ENCODE results near the gene ANKFN1.

ANKFN1 gene

DNA sequence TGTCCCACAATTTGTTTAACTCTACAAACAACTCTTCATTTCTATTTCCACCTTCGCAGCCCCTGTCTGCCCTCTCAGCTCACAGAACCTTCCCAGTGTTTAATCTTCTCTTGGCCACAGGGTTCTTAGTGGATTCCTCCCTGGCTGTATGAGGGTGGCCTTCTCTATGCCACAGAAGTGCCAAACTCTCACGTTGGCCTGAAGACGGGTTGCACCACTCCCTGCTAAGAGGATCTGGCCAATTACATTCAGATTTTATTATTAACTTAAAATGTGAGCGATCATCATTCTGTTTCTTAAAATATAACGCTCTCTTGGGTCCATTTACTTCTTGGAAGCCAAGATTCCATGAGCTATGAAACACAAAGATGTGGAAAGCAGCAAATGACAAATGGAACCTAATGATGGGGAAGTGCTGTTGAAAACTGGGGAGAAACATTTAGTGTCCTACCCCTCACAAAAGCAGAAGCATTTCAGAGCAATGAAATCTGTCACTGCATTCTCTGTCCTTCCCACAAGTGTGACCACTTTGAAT, 348.9 kb downstream of the ANKFN1 start:
- Histone ChIP-seq H3K79me2 (ENCODE audit: insufficient read depth, low read length) (no peaks in the 10 kb centered on the region), H4K20me1 (ENCODE audit: low read depth, low read length) (no peaks in the 10 kb centered on the region), H3K9ac (ENCODE audit: low read length) (no peak overlapping the region), H3F3A (ENCODE audit: insufficient read depth) (no peaks in the 10 kb centered on the region), H2AFZ (ENCODE audit: low read depth, low read length, severe bottlenecking) (no peak overlapping the region), H3K4me2 (ENCODE audit: low read depth, low read length, poor library complexity, severe bottlenecking) (no peak overlapping the region), H3K27me3 (ENCODE audit: low read length) (no peaks in the 10 kb centered on the region), H3K27ac (ENCODE audit: low read depth, low read length) (no peak overlapping the region), H3K9me2 (replicated peaks; ENCODE audit: insufficient read depth, low read length) (no peaks in the 10 kb centered on the region), H3K9me3 (ENCODE audit: insufficient read depth, low read length) (no peaks in the 10 kb centered on the region), H3K36me3 (ENCODE audit: low read length) (no peaks in the 10 kb centered on the region), H3K4me3 (ENCODE audit: insufficient read depth, low read length, poor library complexity, severe bottlenecking) (no peak overlapping the region)
- TF ChIP-seq EZH2phosphoT487 (conservative IDR thresholded peaks at IDR 0.05; ENCODE audit: low read length): no peak
- TF ChIP-seq, protein P1, sequence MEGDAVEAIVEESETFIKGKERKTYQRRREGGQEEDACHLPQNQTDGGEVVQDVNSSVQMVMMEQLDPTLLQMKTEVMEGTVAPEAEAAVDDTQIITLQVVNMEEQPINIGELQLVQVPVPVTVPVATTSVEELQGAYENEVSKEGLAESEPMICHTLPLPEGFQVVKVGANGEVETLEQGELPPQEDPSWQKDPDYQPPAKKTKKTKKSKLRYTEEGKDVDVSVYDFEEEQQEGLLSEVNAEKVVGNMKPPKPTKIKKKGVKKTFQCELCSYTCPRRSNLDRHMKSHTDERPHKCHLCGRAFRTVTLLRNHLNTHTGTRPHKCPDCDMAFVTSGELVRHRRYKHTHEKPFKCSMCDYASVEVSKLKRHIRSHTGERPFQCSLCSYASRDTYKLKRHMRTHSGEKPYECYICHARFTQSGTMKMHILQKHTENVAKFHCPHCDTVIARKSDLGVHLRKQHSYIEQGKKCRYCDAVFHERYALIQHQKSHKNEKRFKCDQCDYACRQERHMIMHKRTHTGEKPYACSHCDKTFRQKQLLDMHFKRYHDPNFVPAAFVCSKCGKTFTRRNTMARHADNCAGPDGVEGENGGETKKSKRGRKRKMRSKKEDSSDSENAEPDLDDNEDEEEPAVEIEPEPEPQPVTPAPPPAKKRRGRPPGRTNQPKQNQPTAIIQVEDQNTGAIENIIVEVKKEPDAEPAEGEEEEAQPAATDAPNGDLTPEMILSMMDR (IDR thresholded peaks at IDR 0.05; ENCODE audit: insufficient read depth, low read length, poor library complexity, severe bottlenecking): no peak

- Histone ChIP-seq H3K9me3 (ENCODE audit: insufficient read depth, low read length) (no peaks in the 10 kb centered on the region), H3K9ac (ENCODE audit: low read length) (no peak overlapping the region), H3K27ac (ENCODE audit: low read depth, low read length) (no peak overlapping the region), H3K36me3 (ENCODE audit: low read length) (no peaks in the 10 kb centered on the region), H3K4me2 (ENCODE audit: low read depth, low read length, poor library complexity, severe bottlenecking) (no peak overlapping the region), H3F3A (ENCODE audit: insufficient read depth) (no peaks in the 10 kb centered on the region), H3K9me2 (replicated peaks; ENCODE audit: insufficient read depth, low read length) (no peaks in the 10 kb centered on the region), H4K20me1 (ENCODE audit: low read depth, low read length) (no peaks in the 10 kb centered on the region), H2AFZ (ENCODE audit: low read depth, low read length, severe bottlenecking) (no peak overlapping the region), H3K27me3 (ENCODE audit: low read length) (no peaks in the 10 kb centered on the region), H3K4me3 (ENCODE audit: insufficient read depth, low read length, poor library complexity, severe bottlenecking) (no peak overlapping the region), H3K79me2 (ENCODE audit: insufficient read depth, low read length) (no peaks in the 10 kb centered on the region)
- TF ChIP-seq EZH2phosphoT487 (conservative IDR thresholded peaks at IDR 0.05; ENCODE audit: low read length): no peak
- TF ChIP-seq, protein P1 (IDR thresholded peaks at IDR 0.05; ENCODE audit: insufficient read depth, low read length, poor library complexity, severe bottlenecking): no peak
These were observed 352.0 kb downstream of the ANKFN1 start for GRCh38 chr17:56505154-56505756.

DNA sequence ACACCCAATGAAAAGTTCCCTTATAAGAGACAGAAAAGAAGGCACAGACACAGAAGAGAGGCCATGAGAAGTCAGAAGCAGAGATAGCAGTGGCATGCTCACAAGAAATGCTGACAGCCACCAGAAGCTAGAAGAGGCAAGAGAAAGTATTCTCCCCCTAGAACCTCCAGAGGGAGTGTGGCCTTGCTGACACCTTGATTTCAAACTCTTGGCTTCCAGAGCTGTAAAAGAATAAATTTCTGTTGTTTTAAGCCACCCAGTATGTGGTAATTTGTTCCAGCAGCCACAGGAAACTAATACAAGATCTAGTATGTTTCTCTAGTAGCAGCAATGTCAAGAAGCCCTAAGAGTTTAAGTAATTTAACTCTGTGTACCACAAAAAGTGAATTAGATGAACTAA, 353.1 kb downstream of the ANKFN1 start:
- Histone ChIP-seq H3F3A (ENCODE audit: insufficient read depth) (no peaks in the 10 kb centered on the region), H3K27me3 (ENCODE audit: low read length) (no peaks in the 10 kb centered on the region), H2AFZ (ENCODE audit: low read depth, low read length, severe bottlenecking) (no peak overlapping the region), H3K9me3 (ENCODE audit: insufficient read depth, low read length) (no peaks in the 10 kb centered on the region), H3K79me2 (ENCODE audit: insufficient read depth, low read length) (no peaks in the 10 kb centered on the region), H3K9me2 (replicated peaks; ENCODE audit: insufficient read depth, low read length) (no peaks in the 10 kb centered on the region), H3K4me3 (ENCODE audit: insufficient read depth, low read length, poor library complexity, severe bottlenecking) (no peak overlapping the region), H3K27ac (ENCODE audit: low read depth, low read length) (no peak overlapping the region), H4K20me1 (ENCODE audit: low read depth, low read length) (no peaks in the 10 kb centered on the region), H3K36me3 (ENCODE audit: low read length) (no peaks in the 10 kb centered on the region), H3K4me2 (ENCODE audit: low read depth, low read length, poor library complexity, severe bottlenecking) (no peak overlapping the region), H3K9ac (ENCODE audit: low read length) (no peak overlapping the region)
- no peak for TF ChIP-seq EZH2phosphoT487 (conservative IDR thresholded peaks at IDR 0.05; ENCODE audit: low read length)
- TF ChIP-seq, protein P1 (IDR thresholded peaks at IDR 0.05; ENCODE audit: insufficient read depth, low read length, poor library complexity, severe bottlenecking): no peak

Data from SU-DHL-6 (cell line).